Activated CD8-positive, alpha-beta memory T cell treated with anti-CD3 and anti-CD28 coated beads for 4 hours (primary cell): ENCODE data around the gene TPCN2.

ENCODE experiments used
- DNase-seq, 2 donors: peaks; one replicate each; pipeline ENCODE4 v3.0.0-alpha.2; 2020; ENCODE audit warnings: low read depth in 2 of 2

Gene TPCN2

DNA sequence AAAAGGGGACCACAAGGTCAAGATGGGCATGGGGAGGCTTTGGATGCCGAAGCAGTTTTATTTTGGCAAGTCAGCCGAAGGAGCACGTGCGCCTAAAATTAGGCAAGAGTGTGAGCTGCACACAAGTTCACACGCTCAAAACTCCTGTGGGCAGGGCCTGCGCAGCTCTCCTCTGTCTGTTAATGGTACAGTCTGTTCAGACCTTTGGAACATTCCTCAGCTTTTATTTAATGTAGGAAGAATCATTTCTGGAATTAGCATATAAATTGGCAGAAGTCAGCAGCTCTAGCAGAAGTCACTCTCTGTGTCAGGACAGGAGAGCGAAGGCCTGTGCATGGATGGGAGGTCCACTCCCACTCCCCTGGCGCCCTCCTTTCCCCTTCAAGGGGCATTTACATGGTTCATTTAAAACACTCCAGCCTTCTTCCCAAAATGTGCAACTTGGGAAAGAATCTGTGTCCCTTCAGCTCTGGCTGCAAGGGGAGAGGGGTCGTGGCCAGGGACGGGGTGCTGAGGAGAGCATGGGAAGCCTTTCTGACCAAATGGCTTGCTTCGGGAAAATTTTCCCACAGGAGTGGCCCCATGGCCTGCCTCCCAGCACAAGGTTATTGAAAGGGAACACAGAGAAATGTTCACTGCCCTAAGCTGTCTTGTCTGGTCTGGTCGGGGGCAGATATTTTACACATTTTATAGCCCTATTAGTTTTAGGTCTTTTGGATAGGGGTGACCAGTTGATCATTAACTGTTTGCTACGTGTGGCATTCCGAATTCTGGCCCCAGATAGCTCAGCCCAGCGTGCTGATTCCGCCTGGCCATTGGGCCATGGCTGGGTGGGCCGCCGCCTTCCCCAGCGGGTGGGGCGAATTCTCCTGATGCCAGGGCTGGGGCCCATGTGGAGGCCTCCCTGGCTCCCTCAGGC lies 63.2 kb downstream of the TPCN2 start:
- DNase-seq = no peak

GRCh38 chr11:69113226-69113625 lies 64.5 kb downstream of the TPCN2 start:
- DNase-seq = no peak

DNA sequence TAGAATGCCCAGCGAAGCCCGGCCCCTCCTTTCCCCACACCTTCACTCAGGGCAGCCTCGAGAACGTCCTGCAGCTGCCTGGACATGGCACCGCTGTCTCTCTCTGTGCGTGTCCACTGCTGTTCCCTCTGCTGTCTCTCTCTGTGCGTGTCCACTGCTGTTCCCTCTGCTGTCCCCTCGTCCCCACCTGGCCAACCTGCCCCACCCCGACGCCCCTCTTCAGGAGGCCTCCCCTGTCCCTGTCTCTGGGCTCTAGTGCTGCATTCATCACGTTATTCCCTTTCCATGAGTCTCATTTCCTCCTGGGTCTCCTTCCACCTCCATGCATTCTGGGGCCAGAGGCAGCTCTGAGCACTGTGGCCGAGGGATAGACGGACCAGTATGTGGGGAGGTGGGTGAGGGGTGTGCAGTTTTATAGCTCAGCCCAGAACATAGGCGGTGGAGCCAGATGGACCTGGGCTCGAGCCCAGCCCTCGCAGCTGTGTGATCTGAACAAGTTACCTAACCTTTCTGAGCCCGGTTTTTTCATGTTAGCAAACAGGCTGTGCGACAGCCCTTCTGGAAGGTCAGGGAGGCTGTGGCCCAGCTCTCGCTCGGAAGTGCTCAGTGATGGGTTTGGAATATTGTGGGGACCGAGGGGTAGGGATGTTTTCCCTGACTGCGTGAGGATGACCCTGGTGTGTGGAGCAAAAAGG lies 65.1 kb downstream of the TPCN2 start:
- DNase-seq = no peak

DNA sequence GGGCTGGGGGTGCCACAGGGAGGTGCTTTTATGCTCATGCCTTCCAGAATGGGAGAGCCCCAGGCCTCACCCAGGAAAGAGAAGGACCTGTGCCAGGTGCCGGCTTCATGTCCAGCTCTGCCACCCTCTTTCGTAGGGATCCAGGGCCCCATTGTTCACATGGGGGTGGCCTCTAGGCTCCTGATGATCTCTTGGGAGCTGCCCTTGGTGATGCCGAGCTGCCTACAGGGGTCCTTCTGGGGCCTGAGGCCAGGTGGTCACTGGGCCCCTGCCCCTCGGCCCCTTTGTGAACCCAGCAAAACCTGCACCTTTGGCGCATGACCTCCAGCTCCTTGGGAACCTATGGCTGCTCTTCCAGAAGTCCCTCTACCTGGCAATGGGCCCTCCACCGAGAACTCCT lies 65.6 kb downstream of the TPCN2 start:
- DNase-seq = no peak

DNA sequence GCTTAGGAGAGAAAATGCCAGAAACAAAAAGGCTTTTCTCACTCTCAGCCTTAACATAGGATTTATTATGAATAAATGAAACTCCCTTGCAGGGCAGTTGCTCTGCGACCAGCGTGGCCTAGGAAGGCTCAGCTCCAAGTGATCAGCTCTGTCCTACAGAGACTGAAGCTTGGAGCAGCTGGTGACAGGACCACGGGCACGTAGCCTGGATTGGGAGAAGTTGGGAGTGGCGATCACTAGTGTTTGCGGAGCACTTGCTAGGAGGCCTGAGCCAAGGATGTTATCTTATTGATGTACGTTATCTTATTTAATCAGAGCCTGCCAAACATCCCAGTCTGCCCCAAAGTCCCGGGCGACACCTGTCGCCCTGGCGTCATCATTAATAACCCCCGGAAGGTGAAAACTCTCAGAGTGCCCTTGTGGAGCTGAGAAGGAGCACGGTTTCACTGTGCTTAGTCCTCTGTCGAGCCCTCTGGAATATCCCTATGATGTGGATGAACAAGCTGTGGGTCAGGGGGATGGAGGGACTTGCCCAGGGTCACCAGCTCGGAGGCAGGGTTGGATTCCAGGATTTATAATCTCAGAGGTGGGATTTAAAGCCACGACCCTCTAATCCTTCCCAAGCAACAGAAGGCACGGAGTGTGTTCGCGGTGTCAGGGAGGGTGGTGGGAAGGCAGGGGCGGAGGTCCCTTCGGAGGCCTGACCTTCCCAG lies 66.2 kb downstream of the TPCN2 start:
- DNase-seq = no peak

DNA sequence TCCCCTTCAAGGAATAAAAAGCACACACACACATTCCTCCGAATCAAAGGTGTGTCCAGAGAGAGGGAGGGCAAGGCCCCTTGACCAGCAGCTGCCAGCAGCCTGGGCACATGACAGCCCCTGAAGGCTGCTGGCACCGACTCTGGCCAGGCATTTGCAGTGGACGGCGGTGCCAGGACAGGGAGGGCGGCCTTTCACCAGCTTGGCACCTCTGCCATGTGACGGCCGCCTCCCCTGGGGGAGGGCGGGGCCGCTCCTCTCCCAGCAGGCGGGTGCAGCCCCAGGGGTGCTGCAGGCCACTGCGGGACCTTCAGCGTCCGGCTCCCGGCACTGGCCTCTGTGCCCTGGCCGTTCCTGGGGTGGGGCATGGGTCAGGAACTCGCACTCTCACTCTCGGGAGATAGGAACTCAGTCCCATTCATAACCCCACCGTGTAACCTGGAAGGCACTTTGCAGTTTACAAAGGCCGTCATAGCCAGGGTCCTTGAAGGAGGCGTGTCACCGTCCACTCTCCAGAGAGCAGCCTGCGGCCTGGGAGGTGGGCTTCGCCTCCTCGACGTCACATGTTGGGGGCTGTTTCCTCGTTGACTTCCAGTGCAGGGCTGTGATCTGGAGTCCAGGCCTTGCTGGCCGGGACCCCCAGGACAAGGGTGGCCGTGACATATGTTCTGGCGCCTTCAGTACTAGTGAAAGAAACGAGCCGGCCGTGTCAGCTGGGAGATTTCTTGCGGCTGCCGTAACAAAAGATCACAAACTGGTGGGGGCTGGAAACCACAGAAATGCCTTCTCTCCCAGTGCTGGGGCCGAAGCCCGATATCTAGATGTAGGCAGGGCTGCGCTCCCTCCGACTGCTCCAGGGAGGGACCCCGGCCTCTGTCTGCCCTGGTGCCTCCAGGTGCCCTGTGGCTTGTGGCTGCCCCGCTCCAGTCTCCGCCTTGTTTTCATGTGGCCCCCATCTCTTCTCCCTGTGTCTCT lies 67.1 kb downstream of the TPCN2 start:
- no peak for DNase-seq

GRCh38 chr11:69116671-69117070 lies 67.9 kb downstream of the TPCN2 start:
- DNase-seq = no peak

DNA sequence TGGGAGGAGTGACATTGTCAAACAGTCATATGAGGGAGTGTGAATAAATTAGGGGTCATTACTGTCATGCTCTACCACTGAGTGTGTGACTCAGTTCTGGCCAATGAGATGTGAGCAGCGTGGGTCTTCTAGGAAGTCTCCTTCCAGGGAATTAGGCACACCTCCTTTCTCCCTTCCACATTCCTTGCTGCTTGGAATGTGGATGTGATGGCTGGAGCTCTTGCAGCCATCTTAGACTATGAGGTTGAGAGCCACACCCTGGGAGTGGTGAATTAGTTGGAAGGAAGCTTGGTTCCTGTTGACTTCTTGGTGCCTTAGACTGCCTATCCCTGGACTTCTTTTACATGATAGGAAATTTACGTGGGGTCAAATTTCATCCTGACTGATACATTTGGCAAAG lies 70.5 kb downstream of the TPCN2 start:
- no peak for DNase-seq

- no peak for DNase-seq
These were observed 71.6 kb downstream of the TPCN2 start for GRCh38 chr11:69120096-69120875.

GRCh38 chr11:69121021-69121420 lies 72.3 kb downstream of the TPCN2 start:
- DNase-seq = no peak

GRCh38 chr11:69121621-69122325 lies 73.0 kb downstream of the TPCN2 start:
- no peak for DNase-seq

DNA sequence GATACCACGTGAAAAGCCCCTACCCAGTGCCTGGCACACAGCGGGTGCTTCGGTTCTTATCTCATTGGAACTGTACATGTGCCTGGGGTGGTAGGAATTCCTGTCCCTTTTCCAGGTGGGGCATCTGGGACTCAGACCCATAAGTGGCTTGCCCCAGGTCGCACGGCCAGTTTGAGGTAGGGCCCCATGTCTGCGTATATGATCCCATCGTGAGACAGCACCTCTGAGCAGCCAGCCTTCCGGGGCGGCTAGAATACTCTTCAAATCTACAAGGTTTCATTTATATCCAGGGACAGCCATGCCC lies 73.5 kb downstream of the TPCN2 start:
- DNase-seq = no peak

DNA sequence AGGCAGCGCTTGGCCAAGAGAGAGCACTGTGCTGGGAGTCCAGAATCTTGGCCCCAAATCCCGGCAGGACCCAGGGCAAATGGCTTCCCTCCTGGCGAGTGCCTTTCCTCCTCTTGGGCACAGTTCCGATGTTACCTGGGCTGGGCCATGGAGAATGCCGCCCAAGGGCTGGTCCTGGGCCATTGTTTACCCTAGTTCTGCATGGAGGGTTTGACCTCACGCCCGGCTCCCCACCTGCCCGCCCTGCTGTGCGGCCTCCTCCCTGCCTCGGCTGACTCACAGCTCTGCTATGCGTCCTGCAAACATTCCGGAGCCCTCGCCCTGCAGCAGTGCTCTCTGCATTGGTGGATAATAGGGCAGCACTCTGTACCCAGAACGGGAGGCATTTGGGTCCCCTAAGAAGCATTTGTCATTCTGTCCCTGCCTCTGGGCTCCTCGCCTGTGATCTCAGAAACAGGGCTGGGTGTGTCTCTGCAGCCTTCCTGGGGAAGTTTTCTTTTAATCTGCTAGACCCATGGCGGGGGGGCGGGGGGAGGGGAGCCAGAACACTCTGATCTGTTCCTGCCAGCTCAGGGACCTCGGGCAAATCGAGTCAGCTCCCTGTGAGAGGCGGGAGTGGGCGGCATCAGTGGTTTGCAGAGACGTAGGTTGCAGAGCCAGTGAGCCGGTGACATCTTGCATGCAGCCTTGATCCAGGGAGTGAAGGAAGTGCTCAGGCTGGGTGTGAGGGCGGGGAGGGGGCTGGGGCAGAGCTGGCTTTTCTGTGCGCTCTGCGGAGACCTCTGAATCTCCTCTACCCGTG lies 74.1 kb downstream of the TPCN2 start:
- DNase-seq = peak; percentile 59 to 84

- DNase-seq = no peak
These were observed 75.1 kb downstream of the TPCN2 start for GRCh38 chr11:69123593-69124545.

GRCh38 chr11:69125861-69126260 lies 77.1 kb downstream of the TPCN2 start:
- no peak for DNase-seq

DNA sequence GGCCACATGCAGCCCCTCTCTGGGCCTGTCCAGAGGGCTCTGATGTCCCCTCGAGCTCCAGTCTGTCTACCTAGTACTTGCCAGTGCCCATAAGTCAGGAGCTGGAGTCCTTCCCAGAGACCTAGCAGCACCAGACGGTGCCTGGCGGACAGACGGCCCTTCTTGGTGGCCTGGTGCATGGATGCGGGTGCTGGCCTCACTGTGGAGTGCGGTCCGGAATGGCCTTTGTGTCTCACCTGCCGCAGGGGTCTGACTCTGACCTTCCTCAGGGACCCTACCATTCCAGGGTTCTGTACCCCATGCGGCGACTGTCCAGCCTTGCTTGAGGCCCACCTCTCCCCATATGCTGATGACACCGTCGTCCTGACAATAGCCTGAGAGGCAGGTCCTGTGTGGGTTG lies 77.6 kb downstream of the TPCN2 start:
- DNase-seq = no peak

GRCh38 chr11:69127081-69127850 lies 78.5 kb downstream of the TPCN2 start:
- DNase-seq = no peak
